Endothelial cell of umbilical vein (primary cell): ENCODE results near the gene CTPS1. TPM values are rescaled to one million over a fixed set of nuclear protein-coding genes. Genes with fewer than 3 reads are reported as not detected.

Experiments
- BruUV-seq: library from RNA; stranded (reverse); fragments of 400-500 nt; replicated peaks from 2 replicates; lab custom pipeline; 2021; lab: Mats Ljungman, UMichigan
- CTCF ChIA-PET: fragments of 300-600, 350-600 bp; sonication (Branson Sonifier 250); formaldehyde crosslinking; loops from one replicate; lab custom pipeline; 2021; ENCODE audit warnings: antibody characterized with exemption, inconsistent platforms; lab: Charles Lee
- POLR2A ChIA-PET: fragments of 300-600, 350-600 bp; sonication (Branson Sonifier 250); formaldehyde crosslinking; loops from one replicate; lab custom pipeline; 2021; ENCODE audit warnings: antibody characterized with exemption, inconsistent platforms; lab: Charles Lee
- DNase-seq: peaks from one replicate; pipeline ENCODE4 v3.0.0-alpha.2; 2011; ENCODE audit warnings: low read depth, low spot score
- FAIRE-seq: peaks from 2 replicates; lab custom pipeline; 2011; peaks lifted over from hg19 to GRCh38; lab: Jason Lieb, UNC
- H2AFZ ChIP-seq: 2 replicates; pipeline ENCODE4 v1.6.0; 2012; ENCODE audit warnings: low read depth, low read length, control low read depth, inconsistent platforms
- H3K27ac ChIP-seq: 2 replicates; pipeline ENCODE4 v1.5.1; 2011; ENCODE audit warnings: low read depth, mild to moderate bottlenecking, control low read depth, low read length, moderate library complexity; ENCODE audit not compliant: insufficient read depth
- H3K27me3 ChIP-seq, 2 experiments: 2 replicates each; pipeline versions ENCODE4 v1.6.0 to v1.6.1; 2011; ENCODE audit warnings: low read length in 2 of 2, mixed read lengths in 1 of 2; ENCODE audit not compliant: control insufficient read depth in 2 of 2, insufficient read depth in 2 of 2
- H3K36me3 ChIP-seq, 2 experiments: 2 replicates in 1 of 2; 3 replicates in 1 of 2; pipeline ENCODE4 v1.5.1; 2011; ENCODE audit warnings: low read length in 2 of 2, mild to moderate bottlenecking in 1 of 2, moderate library complexity in 1 of 2; ENCODE audit not compliant: control insufficient read depth in 2 of 2, insufficient read depth in 2 of 2; ENCODE audit errors: extremely low read depth in 1 of 2
- H3K4me1 ChIP-seq: 3 replicates; pipeline ENCODE4 v1.5.1; 2011; ENCODE audit warnings: mild to moderate bottlenecking, low read length; ENCODE audit not compliant: control insufficient read depth, insufficient read depth; ENCODE audit errors: extremely low read depth
- H3K4me2 ChIP-seq: 2 replicates; pipeline ENCODE4 v1.6.1; 2011; ENCODE audit warnings: low read length, control low read depth, mixed read lengths; ENCODE audit not compliant: insufficient read depth
- H3K4me3 ChIP-seq, 3 experiments: fragments of 200-600 bp in 1 of 3; sonication (generic), shearing (Covaris generic) in 1 of 3; replicated peaks in 1 of 3; 2 replicates each; pipeline ENCODE4 v1.5.1; 2011 to 2016; ENCODE audit warnings: control low read depth in 3 of 3, low read length in 3 of 3, mild to moderate bottlenecking in 2 of 3, inconsistent platforms in 1 of 3, low read depth in 1 of 3, moderate library complexity in 1 of 3; ENCODE audit not compliant: insufficient read depth in 1 of 3
- H3K79me2 ChIP-seq: 2 replicates; pipeline ENCODE4 v1.6.0; 2012; ENCODE audit warnings: low read length, inconsistent platforms; ENCODE audit not compliant: control insufficient read depth, insufficient read depth
- H3K9ac ChIP-seq: replicated peaks from 2 replicates; pipeline ENCODE3; 2011; ENCODE audit warnings: low read length, control low read depth; ENCODE audit not compliant: insufficient read depth; ENCODE audit errors: extremely low read depth
- H3K9me1 ChIP-seq: replicated peaks from 3 replicates; pipeline ENCODE4 v1.6.0; 2011; ENCODE audit warnings: mild to moderate bottlenecking, low read length; ENCODE audit not compliant: control insufficient read depth, insufficient read depth; ENCODE audit errors: extremely low read depth
- H3K9me3 ChIP-seq: replicated peaks from 2 replicates; pipeline ENCODE4 v1.5.1; 2012; ENCODE audit warnings: low read length, inconsistent platforms; ENCODE audit not compliant: control insufficient read depth, insufficient read depth
- H4K20me1 ChIP-seq: replicated peaks from 2 replicates; pipeline ENCODE3; 2011; ENCODE audit warnings: mild to moderate bottlenecking, low read length; ENCODE audit not compliant: control insufficient read depth, insufficient read depth; ENCODE audit errors: extremely low read depth
- EZH2 ChIP-seq: IDR thresholded peaks from 2 replicates; pipeline ENCODE4 v1.6.1; 2012; ENCODE audit warnings: borderline replicate concordance, low read depth, mild to moderate bottlenecking, moderate library complexity, low read length, inconsistent platforms; ENCODE audit not compliant: severe bottlenecking
- FOS ChIP-seq: IDR thresholded peaks from 2 replicates; pipeline ENCODE4 v1.6.1; 2011; ENCODE audit warnings: mild to moderate bottlenecking, low read length, moderate library complexity, borderline replicate concordance; ENCODE audit not compliant: insufficient read depth
- GATA2 ChIP-seq: IDR thresholded peaks from 2 replicates; pipeline ENCODE4 v1.7.0; 2011; ENCODE audit warnings: low read depth, mild to moderate bottlenecking, moderate library complexity, mixed read lengths, low read length; ENCODE audit not compliant: insufficient read length, insufficient read depth
- JUN ChIP-seq: IDR thresholded peaks from 2 replicates; pipeline ENCODE4 v1.6.1; 2011; ENCODE audit warnings: borderline replicate concordance, low read depth; ENCODE audit not compliant: insufficient read length, insufficient read depth
- MYC ChIP-seq: IDR thresholded peaks from one replicate; pipeline ENCODE4 v1.6.1; 2011; ENCODE audit warnings: mild to moderate bottlenecking, low read depth, low read length
- POLR2A ChIP-seq: IDR thresholded peaks from 2 replicates; pipeline ENCODE4 v1.6.1; 2012; ENCODE audit warnings: low read depth, mild to moderate bottlenecking, control low read depth, low read length
- POLR2AphosphoS5 ChIP-seq: IDR thresholded peaks from 2 replicates; pipeline ENCODE4 v1.6.1; 2012; ENCODE audit warnings: low read depth, mild to moderate bottlenecking, control low read depth, low read length, moderate library complexity; ENCODE audit not compliant: insufficient read depth
- dilution Hi-C: fragments of 300-500 bp; cut with MboI; formaldehyde crosslinking; loops from one replicate; pipeline ENCODE4 v1.15.0; 2019; ENCODE audit warnings: low sequenced_read_pairs; ENCODE audit not compliant: extremely low pct_ligation_motif_present
- intact Hi-C: fragments of 100-400 bp; cut with micrococcal nuclease; formaldehyde crosslinking; loops from one replicate; pipeline ENCODE4 v1.10.0; 2022
- polyA plus RNA-seq, 4 experiments: library from polyadenylated mRNA; depleted of rRNA in 3 of 4; stranded (reverse) in 3 of 4; unstranded in 1 of 4; fragments of >200 nt; gene quantifications; 2 replicates each; pipeline versions ENCODE4 v1.2.1 to v1.2.3, GENCODE V29; 2011 to 2012; ENCODE audit warnings: missing spikeins in 1 of 4
- total RNA-seq: library from RNA; stranded (reverse); gene quantifications from 2 replicates; pipeline ENCODE4 v1.2.3, GENCODE V29; 2021
- TF ChIP-seq, protein P1 (sequence below): IDR thresholded peaks from 2 replicates; pipeline ENCODE4 v1.6.1; 2011; ENCODE audit not compliant: insufficient read depth, insufficient read length
- TF ChIP-seq, protein P2 (sequence below), 2 donors: IDR thresholded peaks; 1 replicate in 1 of 2; 2 replicates in 1 of 2; pipeline ENCODE4 v1.5.1; 2011; ENCODE audit warnings: low read length in 2 of 2, mild to moderate bottlenecking in 2 of 2, moderate library complexity in 2 of 2, control low read depth in 1 of 2, inconsistent platforms in 1 of 2, low read depth in 1 of 2; ENCODE audit not compliant: insufficient read depth in 1 of 2; ENCODE audit errors: extremely low read depth in 1 of 2

Gene CTPS1
- total and polyA plus RNA-seq, 2 donors (not counting 3 experiments of a cell fraction or from before 2014, with no cell fraction given): 24.9 to 65.8 TPM

DNA sequence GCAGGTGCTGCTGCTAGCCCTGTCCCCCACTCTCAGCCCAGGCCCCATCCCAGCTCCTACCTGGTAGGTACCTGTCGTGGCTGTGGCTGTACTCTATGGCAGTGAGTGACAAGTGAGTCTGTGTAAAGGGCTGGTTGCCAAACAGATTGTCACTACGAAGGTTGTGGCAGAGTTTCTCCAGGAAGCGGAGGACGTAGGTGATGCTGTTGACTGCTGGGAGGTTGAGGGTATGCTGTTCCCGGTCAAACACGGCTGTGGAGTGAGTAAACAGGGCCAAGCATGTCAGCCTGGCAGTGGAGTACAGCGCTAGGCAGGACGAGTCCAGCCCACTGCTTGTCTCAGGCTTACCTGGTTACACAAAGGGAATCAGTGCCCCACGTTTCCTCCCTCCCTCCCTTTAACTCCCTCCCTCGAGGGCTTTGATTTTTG lies 66.9 kb downstream of the CTPS1 start:
- Histone ChIP-seq H3K27ac (peak overlapping the region; percentile 53), H2AFZ (no peak overlapping the region)

DNA sequence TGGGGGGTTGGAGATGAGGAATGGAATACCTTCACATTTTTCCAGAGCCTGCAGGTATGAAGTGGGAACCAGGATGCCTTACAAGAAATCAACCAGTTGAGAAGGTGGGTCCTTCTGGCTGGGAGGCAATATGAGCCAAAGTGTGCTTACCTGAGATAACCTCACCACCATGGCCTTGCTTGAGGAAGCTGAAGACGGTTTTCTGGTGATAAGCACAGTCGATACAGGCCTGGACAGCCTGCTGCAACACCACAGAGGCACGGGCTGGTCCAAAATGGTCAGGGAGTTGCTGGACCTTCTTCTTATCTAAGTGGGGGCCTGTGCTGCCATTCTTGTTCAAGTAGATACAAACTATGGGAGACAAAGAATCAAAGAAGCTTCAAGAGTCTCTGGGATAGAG lies 69.0 kb downstream of the CTPS1 start:
- BruUV-seq: no TSS peak
- FAIRE-seq (no peak), DNase-seq (no peak)
- Histone ChIP-seq H3K4me1 (peaks cover 38% of the 10 kb centered on the region), H3K27me3 (no peaks in the 10 kb centered on the region), H3K36me3 (peaks cover 0 to 8% of the 10 kb centered on the region in 2 experiments), H3K9me3 (no peaks in the 10 kb centered on the region), H2AFZ (no peak overlapping the region), H3K79me2 (no peaks in the 10 kb centered on the region), H3K27ac (no peak overlapping the region), H3K4me2 (no peak overlapping the region), H3K9ac (no peak overlapping the region), H4K20me1 (no peaks in the 10 kb centered on the region), H3K9me1 (no peaks in the 10 kb centered on the region), H3K4me3 (no peak overlapping the region)
- ChIA-PET POLR2A (no interaction called here), CTCF (no interaction called here)
- dilution Hi-C loops (no loop called here), intact Hi-C loops (loop anchor here (5.0 kb wide), 1 partner anchor 74 kb away; no protein-coding TSS in a partner anchor)
- TF ChIP-seq MYC: no peak
- TF ChIP-seq JUN: no peak
- TF ChIP-seq FOS: no peak
- TF ChIP-seq, protein P1, sequence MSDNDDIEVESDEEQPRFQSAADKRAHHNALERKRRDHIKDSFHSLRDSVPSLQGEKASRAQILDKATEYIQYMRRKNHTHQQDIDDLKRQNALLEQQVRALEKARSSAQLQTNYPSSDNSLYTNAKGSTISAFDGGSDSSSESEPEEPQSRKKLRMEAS: no peak
- no peak for TF ChIP-seq POLR2A
- no peak for TF ChIP-seq POLR2AphosphoS5
- TF ChIP-seq EZH2: no peak
- TF ChIP-seq GATA2: no peak
- TF ChIP-seq, protein P2, sequence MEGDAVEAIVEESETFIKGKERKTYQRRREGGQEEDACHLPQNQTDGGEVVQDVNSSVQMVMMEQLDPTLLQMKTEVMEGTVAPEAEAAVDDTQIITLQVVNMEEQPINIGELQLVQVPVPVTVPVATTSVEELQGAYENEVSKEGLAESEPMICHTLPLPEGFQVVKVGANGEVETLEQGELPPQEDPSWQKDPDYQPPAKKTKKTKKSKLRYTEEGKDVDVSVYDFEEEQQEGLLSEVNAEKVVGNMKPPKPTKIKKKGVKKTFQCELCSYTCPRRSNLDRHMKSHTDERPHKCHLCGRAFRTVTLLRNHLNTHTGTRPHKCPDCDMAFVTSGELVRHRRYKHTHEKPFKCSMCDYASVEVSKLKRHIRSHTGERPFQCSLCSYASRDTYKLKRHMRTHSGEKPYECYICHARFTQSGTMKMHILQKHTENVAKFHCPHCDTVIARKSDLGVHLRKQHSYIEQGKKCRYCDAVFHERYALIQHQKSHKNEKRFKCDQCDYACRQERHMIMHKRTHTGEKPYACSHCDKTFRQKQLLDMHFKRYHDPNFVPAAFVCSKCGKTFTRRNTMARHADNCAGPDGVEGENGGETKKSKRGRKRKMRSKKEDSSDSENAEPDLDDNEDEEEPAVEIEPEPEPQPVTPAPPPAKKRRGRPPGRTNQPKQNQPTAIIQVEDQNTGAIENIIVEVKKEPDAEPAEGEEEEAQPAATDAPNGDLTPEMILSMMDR (IDR thresholded peaks at IDR 0.05; ENCODE audit: extremely low read depth in 1 of 2, insufficient read depth in 1 of 2, low read depth in 1 of 2, low read length in 2 of 2): no peak

More for the DNA sequence above, 66.9 kb downstream of the CTPS1 start:
- CTCF ChIA-PET: interaction anchor here (1.6 kb wide), 1 partner anchor 43 kb away, joined by 5 read pairs; no protein-coding TSS in a partner anchor
- H3K27me3 ChIP-seq: no peaks in the 10 kb centered on the region
- TF ChIP-seq POLR2AphosphoS5: no peak
- no TSS peak for BruUV-seq
- FAIRE-seq (no peak), DNase-seq (no peak)
- no peaks in the 10 kb centered on the region for H3K9me1 ChIP-seq
- H3K4me1 ChIP-seq: peaks cover 38% of the 10 kb centered on the region
- no peaks in the 10 kb centered on the region for H3K9me3 ChIP-seq
- no peak overlapping the region for H3K4me2 ChIP-seq
- H4K20me1 ChIP-seq: no peaks in the 10 kb centered on the region
- H3K36me3 ChIP-seq: peaks cover 0 to 8% of the 10 kb centered on the region in 2 experiments
- POLR2A ChIA-PET: no interaction called here
- intact Hi-C loops: loop anchor here (5.0 kb wide), 1 partner anchor 76 kb away; no protein-coding TSS in a partner anchor
- no peak overlapping the region for H3K9ac ChIP-seq
- no peak overlapping the region for H3K4me3 ChIP-seq
- dilution Hi-C loops: no loop called here
- no peaks in the 10 kb centered on the region for H3K79me2 ChIP-seq
